H9 (cell line): ENCODE data around the gene ZNF2. TPM values are rescaled to one million over a fixed set of nuclear protein-coding genes. Genes with fewer than 3 reads are reported as not detected.

Experiments
- DNase-seq: peaks from one replicate; pipeline ENCODE4 v3.0.0-alpha.2; 2017
- H2AFZ ChIP-seq: one replicate; pipeline ENCODE4 v1.6.1; 2013; ENCODE audit warnings: mild to moderate bottlenecking, low read length, control low read depth, moderate library complexity
- H2AK5ac ChIP-seq: 2 replicates; pipeline ENCODE4 v1.6.1; 2013; ENCODE audit warnings: low read length, control low read depth, mixed read lengths; ENCODE audit not compliant: insufficient read length
- H2BK120ac ChIP-seq: one replicate; pipeline ENCODE4 v1.6.1; 2013; ENCODE audit warnings: low read depth, mild to moderate bottlenecking, low read length, control low read depth, inconsistent platforms; ENCODE audit not compliant: poor library complexity, severe bottlenecking
- H2BK12ac ChIP-seq: 2 replicates; pipeline ENCODE4 v1.6.1; 2013; ENCODE audit warnings: low read length, control low read depth, mixed read lengths, low read depth; ENCODE audit not compliant: insufficient read length
- H2BK15ac ChIP-seq: 2 replicates; pipeline ENCODE4 v1.6.1; 2013; ENCODE audit warnings: low read depth, low read length, control low read depth
- H2BK20ac ChIP-seq: one replicate; pipeline ENCODE4 v1.6.1; 2013; ENCODE audit warnings: low read depth, mild to moderate bottlenecking, low read length, control low read depth, inconsistent platforms; ENCODE audit not compliant: poor library complexity, severe bottlenecking
- H2BK5ac ChIP-seq: 2 replicates; pipeline ENCODE4 v1.6.1; 2013; ENCODE audit warnings: low read length, control low read depth, mixed read lengths; ENCODE audit not compliant: insufficient read length
- H3K14ac ChIP-seq: 2 replicates; pipeline ENCODE4 v1.6.1; 2013; ENCODE audit warnings: low read length, control low read depth; ENCODE audit not compliant: insufficient read depth
- H3K18ac ChIP-seq: 2 replicates; pipeline ENCODE4 v1.6.1; 2013; ENCODE audit warnings: low read depth, mild to moderate bottlenecking, mixed read lengths, low read length, control low read depth; ENCODE audit not compliant: insufficient read length
- H3K23ac ChIP-seq: 2 replicates; pipeline ENCODE4 v1.6.1; 2013; ENCODE audit warnings: low read length, control low read depth, mixed read lengths, low read depth; ENCODE audit not compliant: insufficient read length
- H3K23me2 ChIP-seq: 2 replicates; pipeline ENCODE4 v1.6.1; 2013; ENCODE audit warnings: low read depth, mild to moderate bottlenecking, mixed read lengths, low read length, control low read depth; ENCODE audit not compliant: insufficient read length, poor library complexity, severe bottlenecking
- H3K27ac ChIP-seq: 2 replicates; pipeline ENCODE4 v1.5.1; 2013; ENCODE audit warnings: low read length, control low read depth, mixed read lengths, low read depth; ENCODE audit not compliant: insufficient read length
- H3K27me3 ChIP-seq: 2 replicates; pipeline ENCODE4 v1.6.1; 2013; ENCODE audit warnings: low read length, control low read depth, inconsistent platforms; ENCODE audit not compliant: insufficient read depth
- H3K4ac ChIP-seq: 2 replicates; pipeline ENCODE4 v1.6.1; 2013; ENCODE audit warnings: low read depth, mild to moderate bottlenecking, control low read depth, inconsistent platforms, low read length, moderate library complexity
- H3K4me1 ChIP-seq: 2 replicates; pipeline ENCODE4 v1.6.1; 2013; ENCODE audit warnings: low read length, control low read depth, inconsistent platforms; ENCODE audit not compliant: insufficient read depth
- H3K4me2 ChIP-seq: 2 replicates; pipeline ENCODE4 v1.6.1; 2013; ENCODE audit warnings: low read length, control low read depth, mixed read lengths; ENCODE audit not compliant: insufficient read length, insufficient read depth
- H3K56ac ChIP-seq: 2 replicates; pipeline ENCODE4 v1.6.1; 2013; ENCODE audit warnings: low read depth, mild to moderate bottlenecking, mixed read lengths, low read length, control low read depth; ENCODE audit not compliant: insufficient read length
- H3K79me1 ChIP-seq: 2 replicates; pipeline ENCODE4 v1.6.1; 2013; ENCODE audit warnings: low read depth, mild to moderate bottlenecking, moderate library complexity, low read length, control low read depth, inconsistent platforms; ENCODE audit not compliant: insufficient read depth, poor library complexity, severe bottlenecking
- H3K79me2 ChIP-seq: 2 replicates; pipeline ENCODE4 v1.6.1; 2013; ENCODE audit warnings: low read length, control low read depth, inconsistent platforms; ENCODE audit not compliant: insufficient read depth
- H3K9ac ChIP-seq: 2 replicates; pipeline ENCODE4 v1.6.1; 2013; ENCODE audit warnings: low read length, control low read depth, mixed read lengths; ENCODE audit not compliant: insufficient read length; ENCODE audit errors: extremely low read depth
- H3K9me3 ChIP-seq: one replicate; pipeline ENCODE4 v1.6.1; 2013; ENCODE audit warnings: low read depth, low read length, inconsistent platforms; ENCODE audit not compliant: control insufficient read depth
- H3T11ph ChIP-seq: one replicate; pipeline ENCODE4 v1.6.1; 2013; ENCODE audit warnings: mild to moderate bottlenecking, low read length, control low read depth, inconsistent platforms
- H4K20me1 ChIP-seq: one replicate; pipeline ENCODE4 v1.6.1; 2013; ENCODE audit not compliant: control insufficient read depth, insufficient read length, insufficient read depth
- H4K5ac ChIP-seq: 2 replicates; pipeline ENCODE4 v1.6.1; 2013; ENCODE audit warnings: low read depth, mild to moderate bottlenecking, mixed read lengths, low read length, control low read depth; ENCODE audit not compliant: insufficient read length
- H4K8ac ChIP-seq: replicated peaks from 2 replicates; pipeline ENCODE4 v1.6.1; 2013; ENCODE audit warnings: low read length, control low read depth, mixed read lengths, low read depth; ENCODE audit not compliant: insufficient read length
- H4K91ac ChIP-seq: 2 replicates; pipeline ENCODE4 v1.6.1; 2013; ENCODE audit warnings: low read depth, mild to moderate bottlenecking, moderate library complexity, mixed read lengths, low read length, control low read depth; ENCODE audit not compliant: insufficient read length
- H3K27ac Mint-ChIP-seq, 3 experiments: 2 replicates in 2 of 3; 3 replicates in 1 of 3; pipeline ENCODE4 v1.8.0; 2020 to 2021; ENCODE audit warnings: mixed read lengths in 3 of 3, mild to moderate bottlenecking in 1 of 3, moderate library complexity in 1 of 3
- H3K27me3 Mint-ChIP-seq: 2 replicates; pipeline ENCODE4 v1.8.0; 2021; ENCODE audit warnings: low read depth, mild to moderate bottlenecking, moderate library complexity, mixed read lengths
- H3K36me3 Mint-ChIP-seq, 3 experiments: 2 replicates in 2 of 3; 3 replicates in 1 of 3; pipeline ENCODE4 v1.8.0; 2020 to 2021; ENCODE audit warnings: low read depth in 3 of 3, mixed read lengths in 3 of 3; ENCODE audit not compliant: insufficient read depth in 1 of 3
- H3K4me1 Mint-ChIP-seq, 2 experiments: 2 replicates each; pipeline ENCODE4 v1.8.0; 2020; ENCODE audit warnings: mixed read lengths in 2 of 2
- H3K4me3 Mint-ChIP-seq, 2 experiments: 2 replicates in 1 of 2; 3 replicates in 1 of 2; pipeline ENCODE4 v1.8.0; 2020 to 2021; ENCODE audit warnings: mild to moderate bottlenecking in 2 of 2, mixed read lengths in 2 of 2, moderate library complexity in 1 of 2
- H3K9me3 Mint-ChIP-seq, 2 experiments: 2 replicates in 1 of 2; 3 replicates in 1 of 2; pipeline ENCODE4 v1.8.0; 2020; ENCODE audit warnings: mild to moderate bottlenecking in 2 of 2, mixed read lengths in 2 of 2, moderate library complexity in 1 of 2
- WGBS: extraction: QIAGEN DNeasy Blood & Tissue Kit; methylation state at CpG from one replicate; pipeline ENCODE4 v1.1.7; 2013; ENCODE audit warnings: missing lambda C conversion rate, low lambda C conversion rate, mixed read lengths; ENCODE audit not compliant: insufficient read length; ENCODE audit errors: extremely low coverage; 5-methylcytosine and 5-hydroxymethylcytosine counted together
- total RNA-seq: library from RNA; stranded (reverse); gene quantifications from 2 replicates; pipeline ENCODE4 v1.2.1, GENCODE V29; 2021
- TF ChIP-seq, protein P1 (sequence below): fragments of 200-600 bp; sonication (generic); conservative IDR thresholded peaks from 3 replicates; pipeline ENCODE4 v1.8.0; 2021; ENCODE audit warnings: antibody characterized with exemption, mild to moderate bottlenecking

The ZNF2 gene
- total RNA-seq, 1 experiment from 2014 or later = 2.2 TPM

DNA sequence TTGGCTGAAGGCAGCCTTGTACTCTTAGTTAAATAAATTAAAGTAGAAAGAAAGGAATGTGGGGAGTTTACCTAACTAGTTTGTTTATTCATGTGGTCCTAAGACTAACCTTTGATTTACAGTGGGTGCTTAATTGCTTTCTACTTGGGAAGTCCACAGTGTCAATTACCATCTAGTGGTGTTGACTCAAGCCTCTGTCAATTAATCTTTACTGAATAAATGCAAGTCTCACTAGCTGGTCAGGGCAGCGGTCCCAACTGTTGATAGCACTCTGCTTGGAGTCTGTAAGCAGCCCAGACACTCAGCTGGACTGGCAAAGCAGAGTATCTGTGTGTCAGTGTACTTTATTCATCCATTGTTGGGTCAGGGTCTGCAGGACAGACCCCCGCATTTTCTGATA, 21.8 kb upstream of the ZNF2 start:
- Mint-ChIP-seq H3K27me3 (peaks cover 3% of the 10 kb centered on the region), H3K27ac (no peak overlapping the region), H3K4me3 (no peak overlapping the region), H3K36me3 (peaks cover 53 to 72% (median 62%) of the 10 kb centered on the region in 3 experiments), H3K4me1 (no peaks in the 10 kb centered on the region), H3K9me3 (peaks cover 89 to 94% of the 10 kb centered on the region in 2 experiments)
- Histone ChIP-seq H3K9ac (no peak overlapping the region), H4K91ac (no peak overlapping the region), H2BK12ac (no peak overlapping the region), H3T11ph (no peak overlapping the region), H2AK5ac (no peak overlapping the region), H2AFZ (no peak overlapping the region), H3K4me1 (no peaks in the 10 kb centered on the region), H3K27ac (no peak overlapping the region), H2BK5ac (no peak overlapping the region), H3K27me3 (no peaks in the 10 kb centered on the region), H2BK15ac (no peak overlapping the region), H3K18ac (no peak overlapping the region), H3K79me1 (no peaks in the 10 kb centered on the region), H2BK20ac (no peak overlapping the region), H3K56ac (no peak overlapping the region), H4K5ac (no peak overlapping the region), H4K8ac (no peak overlapping the region), H4K20me1 (no peaks in the 10 kb centered on the region), H2BK120ac (no peak overlapping the region), H3K23me2 (no peaks in the 10 kb centered on the region), H3K23ac (no peak overlapping the region), H3K9me3 (peaks cover 42% of the 10 kb centered on the region), H3K4ac (no peak overlapping the region), H3K4me2 (no peak overlapping the region), H3K14ac (no peak overlapping the region), H3K79me2 (no peaks in the 10 kb centered on the region)
- TF ChIP-seq, protein P1, sequence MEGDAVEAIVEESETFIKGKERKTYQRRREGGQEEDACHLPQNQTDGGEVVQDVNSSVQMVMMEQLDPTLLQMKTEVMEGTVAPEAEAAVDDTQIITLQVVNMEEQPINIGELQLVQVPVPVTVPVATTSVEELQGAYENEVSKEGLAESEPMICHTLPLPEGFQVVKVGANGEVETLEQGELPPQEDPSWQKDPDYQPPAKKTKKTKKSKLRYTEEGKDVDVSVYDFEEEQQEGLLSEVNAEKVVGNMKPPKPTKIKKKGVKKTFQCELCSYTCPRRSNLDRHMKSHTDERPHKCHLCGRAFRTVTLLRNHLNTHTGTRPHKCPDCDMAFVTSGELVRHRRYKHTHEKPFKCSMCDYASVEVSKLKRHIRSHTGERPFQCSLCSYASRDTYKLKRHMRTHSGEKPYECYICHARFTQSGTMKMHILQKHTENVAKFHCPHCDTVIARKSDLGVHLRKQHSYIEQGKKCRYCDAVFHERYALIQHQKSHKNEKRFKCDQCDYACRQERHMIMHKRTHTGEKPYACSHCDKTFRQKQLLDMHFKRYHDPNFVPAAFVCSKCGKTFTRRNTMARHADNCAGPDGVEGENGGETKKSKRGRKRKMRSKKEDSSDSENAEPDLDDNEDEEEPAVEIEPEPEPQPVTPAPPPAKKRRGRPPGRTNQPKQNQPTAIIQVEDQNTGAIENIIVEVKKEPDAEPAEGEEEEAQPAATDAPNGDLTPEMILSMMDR = no peak
- DNase-seq = no peak
- no CpG with 5 or more reads among the region's 2 CpGs for WGBS
